Right lobe of liver (tissue), 4 donors: ENCODE results near the gene ARFGAP1.

Source experiments
- CTCF ChIP-seq, 4 donors: fragments of 200-600 bp in 3 of 4; fragments of 450-650 bp in 1 of 4; IDR thresholded peaks; one replicate each; pipeline versions ENCODE4 v1.5.1 to v1.8.0; 2016 to 2022; ENCODE audit warnings: antibody characterized with exemption in 4 of 4, mild to moderate bottlenecking in 2 of 4
- POLR2A ChIP-seq: fragments of 450-650 bp; IDR thresholded peaks from one replicate; pipeline ENCODE4 v1.6.1; 2017; ENCODE audit warnings: antibody characterized with exemption, mild to moderate bottlenecking
- donor health status: DM: no; HTN: no; CAD: no.
- donor health status: DM: no; HTN: no; CAD: no.
- donor health status: DM: no; HTN: yes; CAD: no.

- TF ChIP-seq CTCF (IDR thresholded peaks at IDR 0.05) (no peak), POLR2A (no peak)
Measured at GRCh38 chr20:63255931-63256704, 16.5 kb upstream of the ARFGAP1 start.
